ENCODE data around the gene WWC2.

- TF ChIP-seq ELF1 (IDR thresholded peaks at IDR 0.05; ENCODE audit: borderline replicate concordance, low read depth) (no peak), CTCF (IDR thresholded peaks at IDR 0.05 in 2 of 3, conservative IDR thresholded peaks at IDR 0.05 in 1 of 3; ENCODE audit: borderline replicate concordance in 1 of 3, insufficient read depth in 1 of 3, low read depth in 2 of 3, low read length in 2 of 3) (no peak), POLR2AphosphoS5 (IDR thresholded peaks at IDR 0.05; ENCODE audit: low read depth, low read length) (no peak), EZH2 (IDR thresholded peaks at IDR 0.05) (no peak), ATF3 (IDR thresholded peaks at IDR 0.05) (no peak), CEBPB (IDR thresholded peaks at IDR 0.05; ENCODE audit: low read depth) (no peak)
Measured at GRCh38 chr4:183191630-183192029, 92.6 kb downstream of the WWC2 start.
